ENCODE measurements around the gene USP20.
"Not testable (repeated sequence)": the region's sequence is repeated elsewhere in the genome, so short reads cannot be mapped to it uniquely, and the experiment has no call there.

The USP20 gene

GRCh38 chr9:129890718-129891299 is 55.6 kb downstream of the USP20 start:
- not testable (repeated sequence) for DNase-seq (ENCODE audit: low spot score)

DNA sequence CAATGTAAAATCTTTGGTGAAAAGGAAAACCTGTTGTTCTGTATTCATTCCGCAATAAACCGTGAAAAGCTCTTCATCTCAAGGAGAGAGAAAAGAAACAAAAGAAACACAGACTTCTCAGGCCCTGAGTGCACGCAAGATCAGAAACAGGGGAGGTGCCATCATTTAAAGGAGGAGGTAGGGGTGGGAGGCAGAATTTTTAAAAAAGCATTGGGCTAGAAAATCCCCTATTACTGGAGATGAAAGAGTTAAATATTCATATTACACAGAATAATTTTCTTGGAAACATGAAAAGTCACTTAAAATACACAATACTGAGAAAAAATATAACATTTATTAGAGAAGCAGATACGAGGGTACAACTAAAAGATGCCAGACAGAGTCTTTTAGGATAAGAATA is 56.3 kb downstream of the USP20 start:
- no peak for DNase-seq (ENCODE audit: low spot score)

DNA sequence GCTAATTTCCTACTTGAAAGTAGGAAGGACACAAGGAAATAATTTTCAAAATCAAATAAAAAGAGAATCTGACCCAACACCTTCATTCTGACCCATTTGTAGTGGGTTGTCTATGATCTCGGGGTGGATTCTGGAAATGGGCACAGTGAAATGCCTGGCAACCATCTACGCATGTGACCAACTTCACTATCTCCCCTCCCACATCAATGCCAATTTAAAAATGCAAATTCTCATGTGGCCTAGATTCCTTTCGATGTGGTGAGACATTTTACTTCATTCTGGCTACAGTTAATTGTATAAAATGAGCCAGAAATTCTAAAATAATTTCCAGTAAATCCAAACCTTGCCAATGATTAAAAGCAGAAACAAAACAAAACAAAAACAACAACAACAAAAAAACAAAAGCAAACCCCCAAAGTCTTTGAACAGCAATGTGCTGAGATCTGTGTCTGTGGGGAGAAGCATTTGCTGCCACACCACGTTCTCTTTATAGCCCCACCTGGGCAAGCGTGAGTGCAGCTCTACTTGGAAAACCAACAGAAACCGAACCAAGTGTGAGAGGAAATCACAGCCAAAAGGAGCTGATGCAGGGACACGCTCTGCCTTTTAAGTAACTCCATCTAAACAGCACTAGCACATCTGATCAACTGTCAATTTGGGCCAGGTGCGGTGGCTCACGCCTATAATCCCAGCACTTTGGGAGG is 59.0 kb downstream of the USP20 start:
- peak; percentile 57 for DNase-seq (ENCODE audit: low spot score)

GRCh38 chr9:129895376-129896268 is 60.4 kb downstream of the USP20 start:
- no peak for DNase-seq (ENCODE audit: low spot score)

- no peak for DNase-seq (ENCODE audit: low spot score)
Measured at GRCh38 chr9:129897263-129897662, 62.0 kb downstream of the USP20 start.

GRCh38 chr9:129898185-129898584 is 62.9 kb downstream of the USP20 start:
- no peak for DNase-seq (ENCODE audit: low spot score)

GRCh38 chr9:129899620-129900019 is 64.4 kb downstream of the USP20 start:
- no peak for DNase-seq (ENCODE audit: low spot score)

DNA sequence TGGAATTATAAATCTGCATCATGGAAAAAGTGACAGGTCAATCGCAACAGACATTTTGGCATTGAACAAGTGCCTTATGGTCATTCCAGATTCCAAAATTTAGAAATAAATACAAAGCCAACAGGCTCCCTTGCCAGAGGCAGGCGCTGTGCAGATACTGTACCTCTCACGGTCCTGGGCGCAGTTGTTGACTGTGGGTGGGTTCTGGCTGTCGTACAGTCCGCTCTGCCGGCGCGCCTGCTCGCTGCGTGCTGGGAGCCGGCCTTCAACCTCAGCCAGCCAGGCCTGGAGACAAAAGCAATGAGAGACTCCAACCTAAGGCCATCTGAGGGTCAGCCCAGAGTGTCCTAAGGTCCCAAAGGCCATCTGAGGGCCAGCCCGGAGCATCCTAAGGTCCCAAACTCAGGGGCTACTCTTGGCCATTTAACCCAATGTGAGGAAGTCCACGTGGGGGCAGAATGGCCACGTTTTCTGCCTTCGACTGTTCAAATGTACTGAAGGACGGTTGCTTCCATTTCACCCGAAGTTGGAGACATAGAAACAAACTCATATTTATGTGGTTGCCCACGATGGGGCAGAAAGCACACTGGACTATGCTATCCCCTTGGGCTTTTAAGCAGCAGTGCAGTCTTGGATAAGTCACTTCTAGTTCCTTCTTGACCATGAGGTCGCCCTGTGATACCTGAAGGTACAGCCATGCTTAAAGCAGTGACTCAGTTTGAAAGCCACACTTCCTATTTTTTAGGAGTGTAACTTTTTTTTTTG is 65.2 kb downstream of the USP20 start:
- no peak for DNase-seq (ENCODE audit: low spot score)

- DNase-seq (ENCODE audit: low spot score), result no peak
Measured at GRCh38 chr9:129901993-129902739, 66.9 kb downstream of the USP20 start.

GRCh38 chr9:129902740-129903134 is 67.5 kb downstream of the USP20 start:
- no peak for DNase-seq (ENCODE audit: low spot score)

DNA sequence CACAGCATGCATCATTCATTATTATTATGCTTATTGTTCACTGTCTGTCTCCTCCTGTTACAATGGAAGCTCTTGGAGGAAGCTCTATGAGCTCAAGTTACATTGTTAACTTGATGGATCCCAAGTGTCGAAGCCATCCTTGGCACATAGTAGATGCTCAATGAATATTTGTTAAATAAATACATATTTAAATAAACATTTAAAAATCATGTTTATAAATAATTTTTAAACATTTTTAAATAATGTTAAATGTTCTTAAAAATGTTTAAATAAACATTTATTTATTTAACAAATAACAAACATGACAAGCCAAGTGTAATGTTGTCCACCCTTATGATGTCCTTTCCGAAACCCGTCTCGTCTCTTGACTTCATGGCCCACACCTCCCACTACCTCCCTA is 69.5 kb downstream of the USP20 start:
- DNase-seq (ENCODE audit: low spot score), result no peak

GRCh38 chr9:129906298-129906697 is 71.0 kb downstream of the USP20 start:
- DNase-seq (ENCODE audit: low spot score), result no peak

- DNase-seq (ENCODE audit: low spot score), result no peak
Measured at GRCh38 chr9:129907201-129907600, 71.9 kb downstream of the USP20 start.

DNA sequence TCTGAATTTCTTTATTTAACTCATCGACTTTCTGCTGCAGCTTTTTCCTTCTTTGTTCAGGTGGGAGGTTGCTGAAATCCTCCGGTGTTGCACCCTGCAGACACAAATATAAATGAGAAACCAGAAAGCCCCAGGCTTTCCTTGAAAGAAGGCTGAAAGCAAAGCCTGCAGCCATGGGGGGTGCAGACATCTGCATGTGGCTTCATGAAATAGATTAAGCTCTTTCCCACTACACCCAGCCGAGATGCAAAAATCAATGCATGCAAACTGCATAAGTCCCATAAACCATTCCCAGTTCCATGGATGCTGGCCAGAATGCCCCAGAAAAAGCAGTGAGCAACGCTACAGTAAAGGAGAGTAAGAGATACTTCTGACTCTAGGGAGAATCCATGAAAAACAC is 73.6 kb downstream of the USP20 start:
- no peak for DNase-seq (ENCODE audit: low spot score)

DNA sequence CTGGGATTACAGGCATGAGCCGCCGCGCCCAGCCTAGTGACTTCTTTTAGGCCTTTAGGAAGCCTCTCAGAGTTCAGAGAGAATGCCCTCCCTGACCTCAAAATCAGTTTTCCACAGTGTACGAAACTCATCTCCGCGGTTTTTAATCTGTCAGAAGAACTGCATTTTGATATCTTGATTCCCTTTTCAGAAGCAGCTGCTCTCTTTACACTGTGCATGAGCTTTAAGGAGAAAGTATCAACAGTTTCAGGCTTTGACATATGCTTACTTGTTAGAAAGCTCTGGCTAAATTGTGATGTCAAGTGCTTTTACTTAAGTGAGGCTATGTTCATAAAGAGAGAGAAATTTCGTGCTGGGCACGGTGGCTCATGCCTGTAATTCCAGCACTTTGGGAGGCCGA is 74.6 kb downstream of the USP20 start:
- no peak for DNase-seq (ENCODE audit: low spot score)

GRCh38 chr9:129910628-129911567 is 75.6 kb downstream of the USP20 start:
- no peak for DNase-seq (ENCODE audit: low spot score)

- DNase-seq (ENCODE audit: low spot score), result no peak
Measured at GRCh38 chr9:129914051-129914450, 78.8 kb downstream of the USP20 start.

DNA sequence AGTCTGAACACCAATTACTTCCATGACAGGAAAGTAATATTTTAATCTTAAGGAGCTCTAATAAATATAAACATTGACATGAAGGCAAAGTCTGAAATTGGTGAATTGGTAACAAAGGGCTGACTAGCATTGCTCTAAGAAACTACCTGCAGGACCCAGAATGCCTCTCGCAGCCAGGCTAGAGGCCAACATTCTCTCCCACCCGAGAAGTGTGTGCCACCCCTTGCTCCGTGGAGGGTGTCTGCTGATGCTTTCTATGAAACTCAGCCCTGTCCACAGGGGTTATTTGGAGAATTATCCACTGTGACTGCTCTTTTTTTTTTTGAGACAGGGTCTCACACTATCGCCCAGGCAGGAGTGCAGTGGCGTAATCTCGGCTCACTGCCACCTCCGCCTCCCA is 81.4 kb downstream of the USP20 start:
- DNase-seq (ENCODE audit: low spot score), result no peak

DNA sequence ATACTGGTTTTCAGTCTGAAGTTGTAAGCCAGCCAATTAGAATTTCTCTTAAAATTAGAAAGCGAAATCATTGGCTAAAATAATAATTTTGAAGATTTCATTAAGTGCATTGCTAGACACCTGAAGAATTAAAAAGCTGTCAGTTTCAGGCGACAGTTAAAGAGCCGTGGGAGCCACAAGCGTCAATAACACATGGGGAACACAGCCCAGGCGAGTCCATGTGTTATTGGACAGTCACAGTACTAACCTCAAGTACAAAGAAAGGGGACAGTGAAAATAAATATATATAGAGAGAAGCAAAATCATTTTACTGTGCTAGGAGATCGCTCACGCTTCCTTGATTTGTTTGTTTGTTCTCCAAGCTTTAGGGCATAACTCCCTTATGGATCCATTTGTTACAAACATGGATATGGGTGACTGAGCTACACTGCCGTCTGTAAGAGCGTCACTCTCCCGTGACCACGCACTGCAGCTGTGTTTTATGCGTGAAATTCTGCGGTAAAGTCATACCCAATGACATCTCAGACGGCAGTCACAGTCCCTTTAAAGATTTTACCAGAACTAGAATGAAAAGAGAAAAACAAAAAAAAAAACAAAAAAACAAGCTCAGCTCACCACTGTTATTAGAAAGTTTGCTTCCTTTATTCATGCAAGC is 83.2 kb downstream of the USP20 start:
- no peak for DNase-seq (ENCODE audit: low spot score)

DNA sequence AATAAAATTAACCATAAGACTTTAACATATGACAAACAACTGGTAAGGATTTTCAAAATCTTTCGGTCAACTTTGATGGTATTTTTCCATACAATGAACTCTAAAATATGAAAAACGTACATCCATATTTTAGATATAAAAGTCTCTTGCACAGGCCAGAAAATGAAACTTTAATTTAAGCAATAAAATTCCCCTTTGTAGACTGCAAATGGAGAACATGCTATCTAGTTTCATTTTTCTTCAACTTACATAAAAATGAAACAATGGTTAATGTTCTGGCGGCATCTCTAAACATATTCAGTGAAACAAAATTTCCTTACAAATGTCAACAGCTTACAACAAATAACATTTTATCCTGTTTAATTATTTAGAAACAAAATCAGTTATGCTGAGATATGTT is 84.0 kb downstream of the USP20 start:
- DNase-seq (ENCODE audit: low spot score), result no peak

Measured in cerebellar cortex (tissue), 1 donor.